Lower lobe of right lung (tissue), 2 donors: ENCODE results near the gene CPPED1. TPM values are rescaled to one million over a fixed set of nuclear protein-coding genes. Genes with fewer than 3 reads are reported as not detected.

Source experiments
- ATAC-seq, 2 donors: fragments of 200-7000 bp; cut with Tn5 transposase; one replicate each; pipeline ENCODE4 v1.9.1; 2020 to 2022; ENCODE audit warnings: mild to moderate bottlenecking in 2 of 2, moderate library complexity in 2 of 2
- DNase-seq: peaks from one replicate; pipeline ENCODE4 v3.0.0-alpha.2; 2020
- H3K27ac ChIP-seq: fragments of 200-600 bp; one replicate; pipeline ENCODE4 v1.8.0; 2022
- H3K27me3 ChIP-seq: fragments of 200-600 bp; one replicate; pipeline ENCODE4 v1.8.0; 2022; ENCODE audit warnings: low read depth
- H3K36me3 ChIP-seq: fragments of 200-600 bp; one replicate; pipeline ENCODE4 v1.8.0; 2022; ENCODE audit warnings: mild to moderate bottlenecking
- H3K4me1 ChIP-seq: fragments of 200-600 bp; one replicate; pipeline ENCODE4 v1.8.0; 2022
- H3K4me3 ChIP-seq: fragments of 200-600 bp; one replicate; pipeline ENCODE4 v1.8.0; 2022; ENCODE audit warnings: mild to moderate bottlenecking
- H3K9me3 ChIP-seq: fragments of 200-600 bp; one replicate; pipeline ENCODE4 v1.8.0; 2022
- intact Hi-C: fragments of 100-400 bp; cut with DNase I; formaldehyde crosslinking; loops from one replicate; pipeline ENCODE4 v1.11.0; 2022
- total RNA-seq: library from RNA; stranded (reverse); fragmentation: NEBNext Ultra II Directional; extraction: Animal tissue kit (Norgen Biotek cat#: 25700); gene quantifications from one replicate; pipeline ENCODE4 v1.2.1, GENCODE V29; 2021
- TF ChIP-seq, protein P1 (sequence below): fragments of 200-600 bp; IDR thresholded peaks from one replicate; pipeline ENCODE4 v1.8.0; 2022; ENCODE audit warnings: antibody characterized with exemption, mild to moderate bottlenecking
- donor health status: DM: no; HTN: yes; CAD: no; lungs with severe emphysema.

Gene CPPED1
- total RNA-seq, 1 donor from 2014 or later: 33.0 TPM

DNA sequence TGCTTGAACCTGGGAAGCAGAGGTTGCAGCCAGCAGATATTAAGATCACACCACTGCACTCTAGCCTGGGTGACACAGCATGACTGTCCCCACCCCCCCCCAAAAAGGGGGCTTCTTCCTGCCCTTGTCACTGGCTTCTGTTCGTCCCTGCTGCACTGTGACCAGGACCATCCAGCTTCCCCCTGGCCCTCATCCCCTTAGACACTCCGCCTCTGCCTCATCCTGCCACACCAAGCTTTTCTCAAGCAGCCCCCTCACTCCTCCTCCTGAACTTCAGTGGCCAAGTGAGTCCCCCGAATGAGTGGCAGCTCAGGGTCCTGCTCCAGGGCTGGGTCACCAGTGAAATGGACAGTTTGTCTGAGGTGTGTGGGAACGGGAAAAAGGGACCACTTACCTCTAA lies 177.3 kb downstream of the CPPED1 start:
- no peak for ATAC-seq
- intact Hi-C loops: no loop called here
- Histone ChIP-seq H3K4me1 (no peaks in the 10 kb centered on the region), H3K36me3 (no peaks in the 10 kb centered on the region), H3K9me3 (no peaks in the 10 kb centered on the region), H3K4me3 (no peak overlapping the region), H3K27ac (no peak overlapping the region), H3K27me3 (no peaks in the 10 kb centered on the region)
- DNase-seq: no peak
- TF ChIP-seq, protein P1, sequence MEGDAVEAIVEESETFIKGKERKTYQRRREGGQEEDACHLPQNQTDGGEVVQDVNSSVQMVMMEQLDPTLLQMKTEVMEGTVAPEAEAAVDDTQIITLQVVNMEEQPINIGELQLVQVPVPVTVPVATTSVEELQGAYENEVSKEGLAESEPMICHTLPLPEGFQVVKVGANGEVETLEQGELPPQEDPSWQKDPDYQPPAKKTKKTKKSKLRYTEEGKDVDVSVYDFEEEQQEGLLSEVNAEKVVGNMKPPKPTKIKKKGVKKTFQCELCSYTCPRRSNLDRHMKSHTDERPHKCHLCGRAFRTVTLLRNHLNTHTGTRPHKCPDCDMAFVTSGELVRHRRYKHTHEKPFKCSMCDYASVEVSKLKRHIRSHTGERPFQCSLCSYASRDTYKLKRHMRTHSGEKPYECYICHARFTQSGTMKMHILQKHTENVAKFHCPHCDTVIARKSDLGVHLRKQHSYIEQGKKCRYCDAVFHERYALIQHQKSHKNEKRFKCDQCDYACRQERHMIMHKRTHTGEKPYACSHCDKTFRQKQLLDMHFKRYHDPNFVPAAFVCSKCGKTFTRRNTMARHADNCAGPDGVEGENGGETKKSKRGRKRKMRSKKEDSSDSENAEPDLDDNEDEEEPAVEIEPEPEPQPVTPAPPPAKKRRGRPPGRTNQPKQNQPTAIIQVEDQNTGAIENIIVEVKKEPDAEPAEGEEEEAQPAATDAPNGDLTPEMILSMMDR: no peak

DNA sequence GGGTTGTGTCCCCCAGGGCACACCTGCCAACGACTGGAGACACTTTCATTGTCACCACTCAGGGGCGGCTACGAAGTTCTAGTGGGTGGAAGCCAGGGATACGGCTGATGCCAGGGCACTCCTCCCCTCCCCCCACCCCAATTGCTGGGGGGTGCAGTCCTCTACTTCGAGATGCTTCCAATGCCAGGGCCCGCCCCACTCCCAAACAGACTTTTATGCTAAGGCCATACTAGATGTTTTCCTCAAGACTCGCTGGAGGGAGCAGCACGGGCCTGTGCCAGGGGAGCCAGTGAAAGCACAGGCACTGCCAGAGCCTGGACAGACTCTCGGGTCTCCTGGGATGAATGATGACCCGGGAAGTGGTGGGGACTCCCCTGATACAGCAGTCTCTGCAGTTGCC lies 178.0 kb downstream of the CPPED1 start:
- no peaks in the 10 kb centered on the region for H3K4me1 ChIP-seq
- intact Hi-C loops: no loop called here
- DNase-seq (no peak), ATAC-seq (no peak)
- no peak overlapping the region for H3K4me3 ChIP-seq
- H3K36me3 ChIP-seq: no peaks in the 10 kb centered on the region
- no peaks in the 10 kb centered on the region for H3K9me3 ChIP-seq
- no peaks in the 10 kb centered on the region for H3K27me3 ChIP-seq
- H3K27ac ChIP-seq: no peak overlapping the region
- TF ChIP-seq, protein P1: no peak

DNA sequence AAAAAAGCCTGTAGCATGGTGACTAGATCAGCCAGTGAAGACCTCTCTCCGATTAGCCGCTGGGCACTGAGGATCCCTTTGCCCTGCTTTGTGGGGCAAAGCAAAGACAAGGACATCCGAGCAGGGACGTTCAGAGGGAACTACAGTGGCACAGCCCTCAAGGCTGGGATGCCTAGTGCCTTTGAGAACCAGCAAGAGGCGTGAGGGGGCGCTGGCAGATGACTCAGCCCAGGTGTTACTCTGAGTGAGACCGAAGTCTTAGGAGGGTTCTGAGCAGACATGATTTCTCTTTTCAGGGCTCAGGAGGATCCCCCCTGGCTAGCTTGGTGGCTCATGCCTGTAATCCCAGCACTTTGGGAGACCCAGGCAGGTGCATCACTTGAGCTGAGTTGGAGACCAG lies 178.6 kb downstream of the CPPED1 start:
- DNase-seq (no peak), ATAC-seq (no peak)
- Histone ChIP-seq H3K4me3 (no peak overlapping the region), H3K4me1 (no peaks in the 10 kb centered on the region), H3K9me3 (no peaks in the 10 kb centered on the region), H3K27ac (no peak overlapping the region), H3K36me3 (no peaks in the 10 kb centered on the region), H3K27me3 (no peaks in the 10 kb centered on the region)
- TF ChIP-seq, protein P1: no peak
- intact Hi-C loops: no loop called here

DNA sequence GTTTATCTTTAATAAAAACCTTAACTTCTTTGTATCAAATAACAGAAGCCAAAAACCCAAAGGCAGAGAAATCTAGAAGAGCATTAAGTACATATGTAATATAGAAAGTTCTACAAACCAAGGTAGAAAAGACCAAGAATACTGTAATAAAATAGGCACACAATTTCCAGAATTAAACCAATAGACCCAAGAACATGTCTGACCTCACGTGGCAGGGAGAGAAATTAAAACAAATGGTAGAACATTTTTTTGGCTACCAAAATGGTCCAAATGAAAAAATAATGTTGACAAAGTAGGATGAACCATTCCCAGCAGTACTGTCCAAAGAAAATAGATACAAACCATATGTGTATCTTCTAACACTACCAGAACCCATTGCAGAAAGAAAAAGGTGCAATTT lies 183.5 kb downstream of the CPPED1 start:
- TF ChIP-seq, protein P1: no peak
- H3K27ac ChIP-seq: no peak overlapping the region
- ATAC-seq (no peak), DNase-seq (no peak)
- no peaks in the 10 kb centered on the region for H3K9me3 ChIP-seq
- H3K27me3 ChIP-seq: no peaks in the 10 kb centered on the region
- H3K36me3 ChIP-seq: no peaks in the 10 kb centered on the region
- no peaks in the 10 kb centered on the region for H3K4me1 ChIP-seq
- intact Hi-C loops: no loop called here
- H3K4me3 ChIP-seq: no peak overlapping the region

DNA sequence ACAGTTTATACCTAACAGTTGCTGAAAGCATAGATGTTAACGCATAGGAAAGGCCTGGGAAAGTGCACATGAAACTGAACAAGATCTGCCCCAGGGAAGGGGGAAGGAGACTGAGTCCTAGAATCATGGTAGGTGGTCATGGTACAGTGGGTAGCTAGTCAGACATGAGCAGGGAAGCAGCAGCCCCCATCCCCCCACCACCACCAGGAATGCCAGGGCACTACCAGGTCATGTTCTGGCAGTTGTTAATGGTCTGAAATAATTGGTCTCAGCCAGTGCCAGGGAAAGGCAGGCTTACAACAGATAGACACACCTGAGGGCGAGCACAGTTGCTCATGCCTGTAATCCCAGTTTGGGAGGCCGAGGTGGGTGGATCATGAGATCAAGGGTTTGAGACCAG lies 185.2 kb downstream of the CPPED1 start:
- no peak overlapping the region for H3K27ac ChIP-seq

More for the DNA sequence above, 185.2 kb downstream of the CPPED1 start:
- Histone ChIP-seq H3K4me1 (no peaks in the 10 kb centered on the region), H3K9me3 (no peaks in the 10 kb centered on the region), H3K4me3 (no peak overlapping the region), H3K27me3 (no peaks in the 10 kb centered on the region), H3K36me3 (no peaks in the 10 kb centered on the region)
- DNase-seq (no peak), ATAC-seq (no peak)
- intact Hi-C loops: no loop called here
- TF ChIP-seq, protein P1: no peak
